Spinal cord (tissue), 10 donors: ENCODE measurements around the gene RAB4B. TPM values are rescaled to one million over a fixed set of nuclear protein-coding genes. Genes with fewer than 3 reads are reported as not detected.
"Not testable (repeated sequence)": the region's sequence is repeated elsewhere in the genome, so short reads cannot be mapped to it uniquely, and the experiment has no call there.

Source experiments
- DNase-seq, 6 donors: peaks; one replicate each; pipeline versions ENCODE4 v3.0.0 to v3.0.0-alpha.2; 2013 to 2015; ENCODE audit warnings: low spot score in 6 of 6, low read depth in 4 of 6
- H3K27ac ChIP-seq: one replicate; pipeline ENCODE4 v1.5.1; 2013; ENCODE audit warnings: low read depth, low read length, control low read depth
- H3K27me3 ChIP-seq: one replicate; pipeline ENCODE4 v1.6.1; 2013; ENCODE audit warnings: low read length; ENCODE audit not compliant: control insufficient read depth, insufficient read depth
- H3K36me3 ChIP-seq: one replicate; pipeline ENCODE4 v1.6.1; 2013; ENCODE audit warnings: low read length; ENCODE audit not compliant: control insufficient read depth, insufficient read depth
- H3K4me1 ChIP-seq: one replicate; pipeline ENCODE4 v1.6.1; 2013; ENCODE audit warnings: low read length; ENCODE audit not compliant: control insufficient read depth, insufficient read depth
- H3K4me3 ChIP-seq: one replicate; pipeline ENCODE4 v1.5.1; 2013; ENCODE audit warnings: low read depth, low read length, control low read depth
- H3K9me3 ChIP-seq: one replicate; pipeline ENCODE4 v1.6.1; 2013; ENCODE audit warnings: low read length; ENCODE audit not compliant: control insufficient read depth, insufficient read depth
- WGBS: methylation state at CpG from one replicate; pipeline ENCODE4 v1.1.5; 2013; ENCODE audit warnings: missing lambda C conversion rate; ENCODE audit not compliant: insufficient coverage; 5-methylcytosine and 5-hydroxymethylcytosine counted together
- polyA plus RNA-seq, 2 donors: library from polyadenylated mRNA; unstranded; fragments of 120-200 nt; gene quantifications; one replicate each; pipeline ENCODE4 v1.2.1, GENCODE V29; 2013; ENCODE audit not compliant: insufficient read length in 2 of 2
- total RNA-seq, 2 donors: library from RNA; depleted of rRNA in 1 of 2; stranded (reverse); fragments of 120-200 nt in 1 of 2; fragments of >200 nt in 1 of 2; gene quantifications; one replicate each; pipeline versions ENCODE4 v1.2.3 to v1.2.4, GENCODE V29; 2013 to 2014
- donor health status: healthy.

The RAB4B gene
- total and polyA plus RNA-seq, 4 donors = 13.1 to 50.8 (median 35.2) TPM

DNA sequence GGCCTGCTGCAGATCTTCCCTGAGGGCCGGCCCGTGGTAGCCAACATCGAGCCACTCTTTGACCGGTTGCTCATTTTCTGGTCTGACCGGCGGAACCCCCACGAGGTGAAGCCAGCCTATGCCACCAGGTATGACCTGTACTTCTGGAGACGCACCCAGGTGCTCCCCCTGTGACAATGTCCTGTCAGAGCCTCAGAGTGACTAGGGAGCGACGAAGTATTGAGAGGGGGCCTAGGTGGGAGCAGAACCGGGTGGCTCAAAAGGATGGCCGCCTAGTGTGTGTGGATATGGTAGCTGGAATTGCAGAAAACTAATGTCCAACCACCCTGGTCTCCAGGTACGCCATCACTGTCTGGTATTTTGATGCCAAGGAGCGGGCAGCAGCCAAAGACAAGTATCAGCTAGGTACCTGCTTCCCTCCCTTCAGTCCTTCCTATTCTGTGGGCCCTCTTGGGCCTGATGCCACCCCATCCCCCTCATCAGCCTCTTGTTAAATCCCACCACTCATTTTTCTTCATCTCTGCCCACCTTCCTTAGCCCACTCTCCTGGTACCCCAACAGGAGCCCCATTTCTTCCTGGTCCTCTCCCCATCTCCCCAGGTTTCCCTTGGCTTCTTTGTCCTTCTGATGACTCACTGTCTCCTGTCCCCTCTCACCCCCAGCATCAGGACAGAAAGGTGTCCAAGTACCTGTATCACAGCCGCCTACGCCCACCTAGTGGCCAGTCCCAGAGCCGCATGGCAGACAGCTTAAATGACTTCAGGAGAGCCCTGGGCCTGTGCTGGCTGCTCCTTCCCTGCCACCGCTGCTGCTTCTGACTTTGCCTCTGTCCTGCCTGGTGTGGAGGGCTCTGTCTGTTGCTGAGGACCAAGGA is 29.3 kb downstream of the RAB4B start:
- Histone ChIP-seq H3K9me3 (no peaks in the 10 kb centered on the region), H3K27ac (peak overlapping the region; percentile 70), H3K36me3 (peaks cover 63% of the 10 kb centered on the region), H3K27me3 (no peaks in the 10 kb centered on the region), H3K4me3 (no peak overlapping the region), H3K4me1 (peaks cover 90% of the 10 kb centered on the region)
- DNase-seq = peak in 2 of 6 donors; percentile 21 to 47
- 55% methylated on average over 17 of the region's 18 CpGs for WGBS

DNA sequence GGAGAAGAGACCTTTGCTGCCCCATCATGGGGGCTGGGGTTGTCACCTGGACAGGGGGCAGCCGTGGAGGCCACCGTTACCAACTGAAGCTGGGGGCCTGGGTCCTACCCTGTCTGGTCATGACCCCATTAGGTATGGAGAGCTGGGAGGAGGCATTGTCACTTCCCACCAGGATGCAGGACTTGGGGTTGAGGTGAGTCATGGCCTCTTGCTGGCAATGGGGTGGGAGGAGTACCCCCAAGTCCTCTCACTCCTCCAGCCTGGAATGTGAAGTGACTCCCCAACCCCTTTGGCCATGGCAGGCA is 29.9 kb downstream of the RAB4B start:
- H3K27me3 ChIP-seq = no peaks in the 10 kb centered on the region
- no peaks in the 10 kb centered on the region for H3K9me3 ChIP-seq
- peaks cover 57% of the 10 kb centered on the region for H3K36me3 ChIP-seq
- no peak overlapping the region for H3K27ac ChIP-seq
- H3K4me1 ChIP-seq = peaks cover 86% of the 10 kb centered on the region
- 93% methylated on average over 2 of the region's 2 CpGs for WGBS
- DNase-seq = no peak
- no peak overlapping the region for H3K4me3 ChIP-seq

DNA sequence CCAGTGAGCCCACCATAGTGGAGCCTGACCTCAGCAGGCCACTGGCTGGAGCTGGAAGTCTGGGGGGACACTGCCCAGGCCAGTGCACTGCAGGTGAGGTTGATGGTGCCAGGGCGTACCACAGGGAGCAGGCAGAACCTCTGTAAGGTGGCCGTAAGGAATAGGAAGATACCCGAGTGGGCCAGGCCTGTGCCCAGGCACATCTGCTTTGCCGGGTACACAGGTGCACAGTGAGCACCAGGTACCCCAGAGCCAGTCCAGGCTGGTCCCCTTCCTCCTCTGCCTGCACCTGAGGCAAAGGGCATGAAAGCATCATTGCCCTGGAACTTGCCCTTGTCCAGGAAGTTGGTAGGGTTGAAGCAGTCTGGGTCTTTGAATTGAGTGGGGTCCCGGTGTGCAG is 30.4 kb downstream of the RAB4B start:
- no peak overlapping the region for H3K27ac ChIP-seq
- no peak for DNase-seq
- no peaks in the 10 kb centered on the region for H3K27me3 ChIP-seq
- WGBS = 95% methylated on average over 5 of the region's 5 CpGs
- no peak overlapping the region for H3K4me3 ChIP-seq
- peaks cover 84% of the 10 kb centered on the region for H3K4me1 ChIP-seq
- H3K9me3 ChIP-seq = no peaks in the 10 kb centered on the region
- H3K36me3 ChIP-seq = peaks cover 51% of the 10 kb centered on the region

DNA sequence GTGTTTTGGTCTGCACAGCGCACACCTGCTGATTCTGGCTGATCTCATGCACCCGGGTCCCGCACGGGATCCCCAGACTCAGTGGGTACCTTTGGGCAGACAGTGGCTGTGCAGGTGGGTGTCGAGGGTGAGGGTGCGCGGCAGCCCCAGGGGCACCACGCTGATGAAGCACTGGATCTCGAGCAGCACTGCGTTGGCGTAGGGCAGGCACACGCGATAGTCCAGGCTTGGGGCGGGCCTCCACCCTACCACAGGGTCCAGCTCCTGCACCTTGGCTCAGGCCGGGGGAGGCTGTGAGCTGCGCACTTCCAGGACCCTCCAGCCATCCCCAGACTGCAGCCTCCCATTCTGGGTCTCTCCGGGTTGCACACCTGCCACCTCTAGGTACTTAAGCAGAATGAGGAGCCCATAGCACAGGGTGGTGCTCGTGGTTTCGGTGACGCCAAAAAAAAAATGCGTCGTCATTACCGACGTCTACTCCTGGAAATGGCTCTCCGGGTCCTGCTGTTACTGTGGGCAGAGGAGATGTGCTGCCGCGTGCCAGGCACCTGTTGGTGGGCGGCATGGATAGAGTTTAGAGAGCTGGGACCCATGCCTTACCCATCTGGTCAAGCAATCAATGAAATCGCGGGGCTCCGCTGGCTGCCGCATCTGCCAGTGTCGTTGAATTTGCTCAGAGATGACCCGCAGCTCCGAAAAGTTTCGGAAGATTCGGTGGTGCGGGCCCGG is 31.5 kb downstream of the RAB4B start:
- no peaks in the 10 kb centered on the region for H3K27me3 ChIP-seq
- peaks cover 80% of the 10 kb centered on the region for H3K4me1 ChIP-seq
- H3K36me3 ChIP-seq = peaks cover 42% of the 10 kb centered on the region
- no peak overlapping the region for H3K27ac ChIP-seq
- H3K4me3 ChIP-seq = no peak overlapping the region
- 93% methylated on average over 39 of the region's 39 CpGs for WGBS
- peak in 1 of 6 donors; percentile 5 for DNase-seq
- no peaks in the 10 kb centered on the region for H3K9me3 ChIP-seq

DNA sequence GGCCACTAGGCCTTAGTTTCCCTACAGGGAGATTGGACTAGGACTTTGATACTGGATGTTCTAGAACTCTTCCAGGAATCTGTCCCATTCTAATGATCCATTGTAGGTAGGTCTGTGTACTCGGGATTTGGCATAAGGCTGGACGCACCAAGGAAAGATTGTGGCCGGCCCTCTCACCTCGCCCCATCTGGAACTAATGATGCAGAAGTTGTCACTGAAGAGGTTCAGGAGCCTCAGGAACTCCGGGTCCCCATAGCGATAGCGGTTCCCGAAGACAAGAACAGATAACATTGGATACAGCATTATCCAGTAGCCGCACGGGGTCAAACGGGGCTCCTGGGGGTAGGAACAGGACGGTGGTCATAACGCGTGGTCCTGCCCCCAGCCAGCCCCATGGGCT is 32.1 kb downstream of the RAB4B start:
- H3K4me1 ChIP-seq = peaks cover 74% of the 10 kb centered on the region
- no peaks in the 10 kb centered on the region for H3K9me3 ChIP-seq
- DNase-seq = no peak
- no peaks in the 10 kb centered on the region for H3K27me3 ChIP-seq
- H3K27ac ChIP-seq = peak overlapping the region; percentile 47
- peaks cover 36% of the 10 kb centered on the region for H3K36me3 ChIP-seq
- peak overlapping the region; percentile 39 for H3K4me3 ChIP-seq
- WGBS = 73% methylated on average over 4 of the region's 14 CpGs

DNA sequence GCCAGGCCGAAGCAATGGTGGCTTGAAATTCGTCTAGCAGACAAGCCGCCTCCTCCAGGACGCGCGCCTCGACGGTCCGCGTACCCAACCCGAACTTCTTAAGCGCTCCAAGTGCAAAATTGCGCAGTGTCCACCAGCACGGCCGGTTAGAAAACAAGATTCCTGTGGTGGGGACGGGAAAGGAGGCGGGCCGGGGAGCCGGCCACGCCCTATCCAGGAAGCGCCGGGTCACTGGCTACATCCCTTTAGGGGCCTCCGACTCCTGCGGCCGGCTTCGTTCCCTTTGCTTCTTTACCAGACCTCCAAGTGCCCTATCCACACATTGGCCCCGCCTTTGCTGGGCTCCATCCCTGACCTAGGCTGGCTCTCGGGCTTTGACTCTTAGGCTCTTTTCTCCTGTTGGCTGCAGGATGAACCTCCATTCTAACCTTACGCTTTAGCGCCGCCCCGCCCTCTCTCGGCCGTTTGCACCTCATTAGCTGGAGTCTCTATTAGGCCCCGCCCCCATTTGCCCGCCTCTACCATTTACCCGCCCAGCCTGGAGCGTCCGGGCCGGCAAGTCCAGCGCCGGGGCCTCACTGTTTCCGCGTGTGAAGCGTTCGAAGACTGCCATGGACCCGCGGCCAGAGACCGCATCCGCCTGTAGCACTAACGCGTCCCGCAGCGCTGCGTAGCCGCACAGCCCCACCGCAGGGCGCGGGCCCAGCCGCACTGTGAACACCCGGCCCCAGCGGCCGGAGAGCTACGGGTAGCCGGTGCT is 32.8 kb downstream of the RAB4B start:
- H3K9me3 ChIP-seq, H3K27me3 ChIP-seq: not testable (repeated sequence)
- peak in 2 of 6 donors; percentile 77 to 87 for DNase-seq
- H3K4me3 ChIP-seq = peak overlapping the region; percentile 39
- H3K36me3 ChIP-seq = peaks cover 32% of the 10 kb centered on the region
- peaks cover 68% of the 10 kb centered on the region for H3K4me1 ChIP-seq
- WGBS = 2% methylated on average over 48 of the region's 65 CpGs
- H3K27ac ChIP-seq = peak overlapping the region; percentile 82

DNA sequence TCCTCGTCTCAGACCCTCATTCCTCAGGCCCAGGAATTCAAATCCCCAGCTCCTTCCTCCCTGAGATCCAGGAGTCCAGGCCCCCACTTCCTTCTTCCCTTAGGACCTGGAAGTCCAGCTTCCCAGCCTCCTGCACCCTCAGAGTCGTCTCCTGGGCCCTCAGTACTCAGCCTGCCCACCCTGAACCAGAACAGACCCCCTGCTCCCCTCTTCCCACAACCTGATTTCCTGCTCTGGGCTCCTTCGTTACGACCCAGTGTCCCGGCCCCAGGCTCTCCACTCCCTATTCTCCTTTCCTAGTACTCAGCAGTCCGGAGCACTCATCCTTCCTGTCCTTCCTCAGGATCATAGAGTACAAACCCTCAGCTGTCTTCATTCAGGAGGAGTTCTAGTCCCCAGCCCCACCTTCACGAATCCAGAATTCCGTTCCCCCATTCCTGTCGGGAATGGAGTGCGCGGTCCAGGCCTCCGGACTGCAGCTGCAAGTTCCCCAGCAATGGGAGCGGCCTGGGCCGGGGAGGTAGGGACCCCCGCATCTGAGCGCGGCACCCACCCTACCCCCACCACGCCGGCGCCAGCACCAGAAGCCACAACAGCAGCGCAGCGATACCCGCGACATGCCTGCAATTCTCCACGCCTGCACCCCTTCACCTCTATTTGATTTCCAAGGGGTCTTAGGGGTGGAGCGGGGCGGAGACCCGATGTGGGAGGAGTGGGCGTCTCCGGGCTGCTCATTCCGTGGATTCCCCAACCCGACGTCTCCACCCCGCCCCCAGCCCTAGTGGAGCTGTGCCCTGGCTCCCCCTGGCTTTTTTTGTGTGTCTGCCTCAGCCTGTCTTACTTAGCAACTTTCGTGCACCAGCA is 33.7 kb downstream of the RAB4B start:
- Histone ChIP-seq H3K36me3 (peaks cover 32% of the 10 kb centered on the region), H3K4me3 (peak overlapping the region; percentile 39), H3K27ac (peak overlapping the region; percentile 82), H3K4me1 (peaks cover 59% of the 10 kb centered on the region), H3K27me3 (no peaks in the 10 kb centered on the region), H3K9me3 (no peaks in the 10 kb centered on the region)
- 9% methylated on average over 18 of the region's 35 CpGs for WGBS
- peak in 2 of 6 donors; percentile 68 to 79 for DNase-seq

DNA sequence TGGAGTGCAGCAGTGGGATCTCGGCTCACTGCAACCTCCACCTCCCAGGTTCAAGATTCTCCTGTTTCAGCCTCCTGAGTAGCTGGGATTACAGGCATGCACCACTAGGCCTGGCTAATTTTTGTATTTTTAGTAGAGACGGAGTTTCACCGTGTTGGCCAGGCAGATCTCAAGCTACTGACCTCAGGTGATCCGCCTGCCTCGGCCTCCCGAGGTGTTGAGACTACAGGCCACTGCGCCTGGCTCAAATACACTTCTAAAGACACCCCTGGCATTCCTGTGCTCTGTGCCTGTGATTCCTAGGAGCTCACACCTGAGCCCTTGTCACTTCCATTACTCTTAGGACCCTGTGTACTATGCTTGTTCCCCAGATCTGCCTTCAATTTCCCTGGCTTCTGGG is 34.5 kb downstream of the RAB4B start:
- peaks cover 24% of the 10 kb centered on the region for H3K36me3 ChIP-seq
- H3K4me3 ChIP-seq, DNase-seq, H3K27me3 ChIP-seq, H3K9me3 ChIP-seq: not testable (repeated sequence)
- peak overlapping the region; percentile 49 for H3K27ac ChIP-seq
- H3K4me1 ChIP-seq = peaks cover 50% of the 10 kb centered on the region
- WGBS = 81% methylated on average over 6 of the region's 7 CpGs

DNA sequence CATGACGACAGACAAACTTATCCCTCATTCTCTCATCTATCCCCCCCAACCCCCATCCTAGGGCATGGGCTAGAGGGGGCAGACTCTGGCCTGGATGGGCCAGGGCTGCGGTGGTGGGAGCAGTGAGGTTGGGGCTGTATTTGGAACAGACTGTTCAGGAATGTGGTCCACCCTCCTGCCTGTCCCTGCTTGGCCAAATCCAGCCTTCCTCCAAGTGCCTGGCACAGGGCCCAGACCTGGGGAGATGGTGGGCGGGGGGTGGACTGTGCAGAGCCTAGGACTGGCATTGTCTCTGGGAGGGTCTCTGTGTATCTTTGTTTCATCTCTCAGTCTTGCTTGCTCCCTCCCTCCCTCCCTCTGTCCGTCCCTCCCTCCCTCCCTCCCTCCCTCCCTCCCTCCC is 35.1 kb downstream of the RAB4B start:
- peak in 2 of 6 donors; percentile 35 to 69 for DNase-seq
- Histone ChIP-seq H3K9me3 (no peaks in the 10 kb centered on the region), H3K27me3 (no peaks in the 10 kb centered on the region), H3K27ac (peak overlapping the region; percentile 49), H3K36me3 (peaks cover 18% of the 10 kb centered on the region), H3K4me3 (no peak overlapping the region), H3K4me1 (peaks cover 44% of the 10 kb centered on the region)
- no CpG with 5 or more reads among the region's 4 CpGs for WGBS
